T-helper 17 cell (primary cell): ENCODE results near the gene GMEB2. TPM values are rescaled to one million over a fixed set of nuclear protein-coding genes. Genes with fewer than 3 reads are reported as not detected.
A peak's percentile ranks its signal among the peaks of the same experiment; 100 is the strongest.

ENCODE experiments used
- ATAC-seq: fragments of 150-1000 bp; cut with Tn5 transposase; 2 replicates; pipeline ENCODE4 v1.10.0; 2021; ENCODE audit warnings: mild to moderate bottlenecking, moderate library complexity
- DNase-seq, 3 donors: peaks; one replicate each; pipeline versions ENCODE4 v3.0.0 to v3.0.0-alpha.2; 2020 to 2021
- H3K9me3 ChIP-seq: one replicate; pipeline ENCODE4 v1.7.0; 2013; ENCODE audit warnings: low read length, mild to moderate bottlenecking; ENCODE audit not compliant: control insufficient read depth, poor library complexity, severe bottlenecking
- H3K27ac Mint-ChIP-seq: one replicate; pipeline ENCODE4 v1.8.0; 2022; ENCODE audit warnings: mild to moderate bottlenecking, moderate library complexity, mixed read lengths
- H3K27me3 Mint-ChIP-seq: one replicate; pipeline ENCODE4 v1.8.0; 2022; ENCODE audit warnings: mixed read lengths
- H3K36me3 Mint-ChIP-seq: one replicate; pipeline ENCODE4 v1.8.0; 2022; ENCODE audit warnings: low read depth, mixed read lengths
- H3K4me1 Mint-ChIP-seq: one replicate; pipeline ENCODE4 v1.8.0; 2022; ENCODE audit warnings: mild to moderate bottlenecking, mixed read lengths
- H3K4me3 Mint-ChIP-seq: one replicate; pipeline ENCODE4 v1.8.0; 2022; ENCODE audit warnings: mild to moderate bottlenecking, moderate library complexity, mixed read lengths
- total RNA-seq, 4 donors: library from RNA in 2 of 4; stranded (reverse) in 2 of 4; gene quantifications; one replicate each; pipeline ENCODE4 v1.2.3 and lab custom pipeline; 2022 to 2026

The GMEB2 gene
- total RNA-seq, 2 donors from 2014 or later, result 17.3 to 21.0 TPM

- Mint-ChIP-seq H3K27ac (peak overlapping the region; percentile 88), H3K4me1 (peaks cover 13% of the 10 kb centered on the region), H3K36me3 (no peaks in the 10 kb centered on the region), H3K27me3 (no peaks in the 10 kb centered on the region), H3K4me3 (peak overlapping the region; percentile 82)
- ATAC-seq (peak; percentile 83), DNase-seq (peak; percentile 85 to 95 (median 92))
- no peaks in the 10 kb centered on the region for H3K9me3 ChIP-seq
Measured at GRCh38 chr20:63553251-63553932, 73.5 kb downstream of the GMEB2 start.

- DNase-seq (peak; percentile 37 to 48 (median 44)), ATAC-seq (peak; percentile 63)
- H3K9me3 ChIP-seq, result no peaks in the 10 kb centered on the region
- no peaks in the 10 kb centered on the region for H3K27me3 Mint-ChIP-seq
- no peaks in the 10 kb centered on the region for H3K36me3 Mint-ChIP-seq
- H3K4me3 Mint-ChIP-seq, result peak overlapping the region; percentile 82
- H3K27ac Mint-ChIP-seq, result peak overlapping the region; percentile 88
- H3K4me1 Mint-ChIP-seq, result peaks cover 13% of the 10 kb centered on the region
Measured at GRCh38 chr20:63552481-63553249, 74.2 kb downstream of the GMEB2 start.

- H3K4me1 Mint-ChIP-seq, result peaks cover 9% of the 10 kb centered on the region
- H3K4me3 Mint-ChIP-seq, result peak overlapping the region; percentile 55
- H3K9me3 ChIP-seq, result no peaks in the 10 kb centered on the region
- no peak overlapping the region for H3K27ac Mint-ChIP-seq
- no peaks in the 10 kb centered on the region for H3K36me3 Mint-ChIP-seq
- DNase-seq, result no peak
- H3K27me3 Mint-ChIP-seq, result no peaks in the 10 kb centered on the region
- ATAC-seq, result no peak
Measured at GRCh38 chr20:63551068-63551467, 75.8 kb downstream of the GMEB2 start.

GRCh38 chr20:63549679-63550282 lies 77.1 kb downstream of the GMEB2 start:
- no peak overlapping the region for H3K27ac Mint-ChIP-seq
- H3K4me1 Mint-ChIP-seq, result peaks cover 13% of the 10 kb centered on the region
- H3K36me3 Mint-ChIP-seq, result no peaks in the 10 kb centered on the region
- H3K27me3 Mint-ChIP-seq, result no peaks in the 10 kb centered on the region
- no peak overlapping the region for H3K4me3 Mint-ChIP-seq
- ATAC-seq, result no peak
- H3K9me3 ChIP-seq, result no peaks in the 10 kb centered on the region
- no peak for DNase-seq

GRCh38 chr20:63549019-63549418 lies 77.9 kb downstream of the GMEB2 start:
- H3K4me1 Mint-ChIP-seq, result peaks cover 13% of the 10 kb centered on the region
- H3K27ac Mint-ChIP-seq, result no peak overlapping the region
- no peaks in the 10 kb centered on the region for H3K36me3 Mint-ChIP-seq
- ATAC-seq (no peak), DNase-seq (no peak)
- no peaks in the 10 kb centered on the region for H3K27me3 Mint-ChIP-seq
- H3K4me3 Mint-ChIP-seq, result no peak overlapping the region
- no peaks in the 10 kb centered on the region for H3K9me3 ChIP-seq

- Mint-ChIP-seq H3K36me3 (no peaks in the 10 kb centered on the region), H3K27ac (no peak overlapping the region), H3K27me3 (no peaks in the 10 kb centered on the region), H3K4me1 (peaks cover 17% of the 10 kb centered on the region), H3K4me3 (no peak overlapping the region)
- DNase-seq, result no peak
- no peaks in the 10 kb centered on the region for H3K9me3 ChIP-seq
- no peak for ATAC-seq
Measured at GRCh38 chr20:63548542-63548941, 78.4 kb downstream of the GMEB2 start.

DNA sequence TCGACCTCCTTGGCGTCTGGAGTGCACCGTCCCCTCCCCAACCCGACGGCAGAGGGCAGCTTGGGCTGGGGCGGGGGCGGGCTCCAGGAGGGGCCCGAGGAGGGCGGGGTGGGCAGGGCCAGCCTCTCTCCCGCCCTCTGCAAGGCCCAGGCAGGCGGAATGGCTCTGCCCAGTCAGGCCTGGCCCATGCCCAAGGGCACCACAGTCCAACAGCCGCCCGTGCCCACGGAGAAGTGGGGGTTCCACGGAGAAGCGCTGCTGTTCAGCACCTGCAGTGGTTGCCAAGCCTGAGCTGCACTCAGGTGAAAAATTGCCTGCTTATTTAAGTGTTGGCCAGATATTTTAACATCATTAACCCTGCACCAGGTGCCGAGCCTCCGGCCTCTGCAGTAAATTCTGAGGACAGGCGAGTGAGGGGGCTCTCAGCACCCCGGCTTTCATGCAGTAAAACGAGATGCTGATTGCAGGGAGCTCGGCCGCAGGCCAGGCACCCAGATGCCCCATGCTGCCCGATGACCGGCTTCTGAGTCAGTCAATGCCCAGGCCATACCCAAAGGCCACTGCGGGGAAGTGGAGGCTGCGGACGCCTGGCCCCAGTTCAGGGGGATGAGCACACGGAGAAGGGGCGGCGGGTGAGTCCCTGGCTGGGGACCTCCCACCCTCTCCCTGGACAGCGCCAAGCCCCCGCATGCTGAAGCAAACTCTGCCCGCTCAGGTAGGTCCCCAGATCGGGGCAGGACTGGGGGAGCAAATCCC lies 79.0 kb downstream of the GMEB2 start, which contains the start of gene SRMS:
Gene SRMS, minus strand, starts transcription at position 25 of the 756 bp plus-strand sequence. CDS start 286 bp downstream, outside the sequence.
- ATAC-seq, result no peak
- no peaks in the 10 kb centered on the region for H3K36me3 Mint-ChIP-seq
- no peak within 1 kb of the TSS for H3K27ac Mint-ChIP-seq
- no peak for DNase-seq
- H3K9me3 ChIP-seq, result no peaks in the 10 kb centered on the region
- no peak within 1 kb of the TSS for H3K4me3 Mint-ChIP-seq
- H3K27me3 Mint-ChIP-seq, result no peaks in the 10 kb centered on the region
- H3K4me1 Mint-ChIP-seq, result peaks cover 17% of the 10 kb centered on the region

GRCh38 chr20:63546956-63547724 lies 79.8 kb downstream of the GMEB2 start:
- H3K27ac Mint-ChIP-seq, result no peak overlapping the region
- H3K4me3 Mint-ChIP-seq, result no peak overlapping the region
- DNase-seq (no peak), ATAC-seq (no peak)
- H3K9me3 ChIP-seq, result no peaks in the 10 kb centered on the region
- no peaks in the 10 kb centered on the region for H3K36me3 Mint-ChIP-seq
- no peaks in the 10 kb centered on the region for H3K27me3 Mint-ChIP-seq
- H3K4me1 Mint-ChIP-seq, result peaks cover 12% of the 10 kb centered on the region

GRCh38 chr20:63546256-63546955 lies 80.5 kb downstream of the GMEB2 start:
- H3K36me3 Mint-ChIP-seq, result no peaks in the 10 kb centered on the region
- H3K4me1 Mint-ChIP-seq, result peaks cover 11% of the 10 kb centered on the region
- no peak overlapping the region for H3K4me3 Mint-ChIP-seq
- H3K27me3 Mint-ChIP-seq, result no peaks in the 10 kb centered on the region
- ATAC-seq (no peak), DNase-seq (no peak)
- no peaks in the 10 kb centered on the region for H3K9me3 ChIP-seq
- H3K27ac Mint-ChIP-seq, result no peak overlapping the region

DNA sequence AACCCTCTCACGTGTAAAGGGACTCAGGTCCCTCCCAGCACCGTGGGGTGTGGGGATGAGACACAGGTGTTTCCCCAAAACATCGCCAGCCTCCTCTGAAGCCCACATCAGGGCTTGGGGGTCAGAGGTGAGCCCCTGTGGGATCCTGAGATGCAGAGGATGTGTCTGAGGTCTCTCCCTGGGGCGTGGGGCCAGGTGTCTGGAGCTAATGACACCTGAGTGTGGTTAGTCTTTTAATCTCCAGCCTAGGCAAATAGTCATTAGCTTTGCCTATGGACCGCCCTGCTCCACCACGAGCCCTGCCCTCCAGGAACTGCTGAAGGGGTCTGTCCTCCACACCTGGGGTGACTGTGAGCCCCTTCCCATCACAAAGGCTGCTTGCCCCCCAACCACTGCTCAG lies 81.1 kb downstream of the GMEB2 start:
- H3K9me3 ChIP-seq, result no peaks in the 10 kb centered on the region
- no peaks in the 10 kb centered on the region for H3K36me3 Mint-ChIP-seq
- H3K4me1 Mint-ChIP-seq, result peaks cover 9% of the 10 kb centered on the region
- no peak overlapping the region for H3K4me3 Mint-ChIP-seq
- no peaks in the 10 kb centered on the region for H3K27me3 Mint-ChIP-seq
- ATAC-seq, result peak; percentile 59
- no peak for DNase-seq
- no peak overlapping the region for H3K27ac Mint-ChIP-seq

DNA sequence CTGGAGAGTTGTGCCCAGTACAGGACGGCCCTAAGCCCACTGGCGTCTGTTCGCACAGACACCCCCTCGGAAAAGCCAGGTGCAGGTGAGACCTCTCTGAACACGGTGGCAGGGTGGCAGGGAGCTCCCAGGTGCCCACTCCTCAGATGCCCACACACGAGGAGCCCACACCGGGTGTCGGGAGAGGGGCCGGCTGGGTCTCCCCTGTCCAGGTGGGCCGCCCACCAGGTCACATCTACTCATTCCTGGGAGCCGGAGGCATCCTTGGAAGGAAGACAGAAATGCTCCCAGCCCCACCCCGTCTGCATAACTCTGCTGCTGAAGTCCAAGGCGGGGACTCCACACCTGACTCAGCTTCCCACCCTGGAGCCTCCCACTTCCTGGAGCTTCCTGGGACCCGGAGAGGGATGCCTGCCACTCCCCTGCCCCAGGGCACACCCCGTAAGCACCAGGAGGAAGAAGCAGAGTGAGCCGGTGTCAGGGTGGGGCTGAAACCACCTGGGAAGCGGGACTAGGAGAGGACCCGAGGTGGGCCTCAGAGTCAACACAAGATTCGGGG lies 81.9 kb downstream of the GMEB2 start:
- H3K27ac Mint-ChIP-seq, result no peak overlapping the region
- no peaks in the 10 kb centered on the region for H3K27me3 Mint-ChIP-seq
- no peak for ATAC-seq
- no peak for DNase-seq
- H3K4me3 Mint-ChIP-seq, result no peak overlapping the region
- H3K36me3 Mint-ChIP-seq, result no peaks in the 10 kb centered on the region
- H3K9me3 ChIP-seq, result no peaks in the 10 kb centered on the region
- peaks cover 9% of the 10 kb centered on the region for H3K4me1 Mint-ChIP-seq
